ENCODE data around the gene CAMKV. TPM values are rescaled to one million over a fixed set of nuclear protein-coding genes. Genes with fewer than 3 reads are reported as not detected.

The CAMKV gene
- total RNA-seq, 2 experiments from 2014 or later: not detected

DNA sequence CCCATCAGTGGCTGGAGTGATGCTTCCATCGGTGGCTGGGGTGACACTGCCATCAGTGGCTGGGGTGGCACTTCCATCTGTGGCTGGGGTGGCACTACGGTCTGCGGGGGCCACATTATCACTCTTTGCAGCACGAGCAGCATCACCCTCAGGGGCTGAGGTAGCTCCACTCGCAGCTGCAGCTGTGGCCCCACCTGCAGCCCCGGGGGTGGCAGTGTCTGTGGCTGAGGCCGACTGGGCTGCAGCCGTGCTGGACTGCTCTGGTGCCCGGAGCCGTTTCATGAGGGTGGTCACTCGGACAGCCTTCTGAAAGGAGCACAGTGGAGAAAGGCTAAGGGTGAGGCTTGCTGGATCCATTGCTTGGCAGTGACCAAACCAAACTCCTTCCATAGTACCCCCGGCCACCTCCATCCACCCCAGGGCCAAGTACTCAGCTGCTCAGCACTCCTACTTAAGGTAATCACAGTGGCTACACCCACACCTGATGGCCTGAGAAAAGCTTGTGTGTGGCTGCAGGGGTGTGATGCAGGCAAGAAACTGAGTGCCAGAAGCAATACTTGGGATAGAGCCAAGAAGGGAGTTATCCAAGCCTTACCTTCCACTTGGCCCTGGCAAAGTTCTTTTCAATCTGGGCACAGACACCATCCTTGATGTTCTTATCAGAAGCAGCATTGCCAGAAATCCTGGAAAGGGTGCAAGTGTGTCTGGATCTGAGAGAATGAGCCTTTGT, 10.0 kb downstream of the CAMKV start:
- H3K4me1 Mint-ChIP-seq: peaks cover 10% of the 10 kb centered on the region

DNA sequence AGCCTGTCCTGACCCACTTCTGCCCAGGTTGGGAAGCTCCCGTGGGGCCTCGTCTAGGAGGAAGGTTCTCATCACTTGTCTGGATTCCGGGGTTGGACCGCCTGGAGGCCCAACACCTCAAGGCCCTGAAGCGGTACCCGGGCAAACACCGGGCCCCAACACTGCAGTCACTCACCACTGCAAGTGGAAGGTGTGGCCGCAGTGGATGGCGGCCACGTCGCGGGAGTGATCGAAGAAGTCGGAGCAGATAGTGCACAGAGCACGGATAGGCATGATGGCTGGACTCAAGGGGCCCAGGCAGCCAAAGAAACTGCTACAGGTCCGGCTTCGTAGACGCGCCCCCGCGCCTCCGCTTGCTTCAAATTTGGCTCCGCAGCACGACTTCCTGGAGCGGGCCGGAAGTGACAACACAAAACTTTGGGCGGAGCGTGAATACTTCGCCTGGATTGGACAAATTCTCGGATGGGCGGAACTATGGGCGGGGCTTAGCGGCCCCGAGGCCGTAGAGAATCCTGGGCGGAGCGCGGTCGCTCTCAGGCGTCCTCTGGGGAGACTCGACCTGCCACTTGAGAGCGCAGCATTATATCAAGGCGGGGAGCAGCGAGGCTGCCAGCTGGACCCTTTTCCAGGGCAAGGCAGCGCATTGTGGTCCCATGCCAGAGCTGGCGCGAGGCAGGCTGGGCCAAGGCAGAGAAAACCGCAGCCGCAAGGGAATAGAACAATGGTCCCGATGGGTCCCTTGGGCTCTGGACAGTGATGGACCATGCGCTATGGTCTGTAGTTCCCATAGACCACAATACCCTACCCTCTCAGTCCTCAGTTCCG, 13.3 kb downstream of the CAMKV start, which contains the start of gene TRAIP:
TSS of gene TRAIP (minus strand) at position 384 of the 825 bp plus-strand sequence. CDS start at position 273, 111 bp downstream.
- H3K27ac Mint-ChIP-seq: peak within 1 kb of the TSS; percentile 91
- ATAC-seq (ENCODE audit: low read depth) (peak; percentile 96), DNase-seq (peak; percentile 96)
- peaks cover 3% of the 10 kb centered on the region for H3K36me3 Mint-ChIP-seq
- peaks cover 14% of the 10 kb centered on the region for H3K4me1 Mint-ChIP-seq
- H3K27me3 Mint-ChIP-seq: no peaks in the 10 kb centered on the region
- H3K4me3 Mint-ChIP-seq: peak within 1 kb of the TSS; percentile 95
- POLR2A ChIA-PET: interaction anchor here (0.9 to 2.1 kb wide), 5 partner anchors 11 to 127 kb away, joined by 3 to 9 read pairs (median 3); partner anchors contain the start of genes INKA1 and RBM6
- no peaks in the 10 kb centered on the region for H3K9me3 Mint-ChIP-seq

More for the DNA sequence above, 10.0 kb downstream of the CAMKV start:
- Mint-ChIP-seq H3K9me3 (no peaks in the 10 kb centered on the region), H3K27me3 (peaks cover 8% of the 10 kb centered on the region), H3K36me3 (no peaks in the 10 kb centered on the region), H3K4me3 (no peak overlapping the region), H3K27ac (no peak overlapping the region)
- DNase-seq (no peak), ATAC-seq (ENCODE audit: low read depth) (no peak)
- POLR2A ChIA-PET: no interaction called here

DNA sequence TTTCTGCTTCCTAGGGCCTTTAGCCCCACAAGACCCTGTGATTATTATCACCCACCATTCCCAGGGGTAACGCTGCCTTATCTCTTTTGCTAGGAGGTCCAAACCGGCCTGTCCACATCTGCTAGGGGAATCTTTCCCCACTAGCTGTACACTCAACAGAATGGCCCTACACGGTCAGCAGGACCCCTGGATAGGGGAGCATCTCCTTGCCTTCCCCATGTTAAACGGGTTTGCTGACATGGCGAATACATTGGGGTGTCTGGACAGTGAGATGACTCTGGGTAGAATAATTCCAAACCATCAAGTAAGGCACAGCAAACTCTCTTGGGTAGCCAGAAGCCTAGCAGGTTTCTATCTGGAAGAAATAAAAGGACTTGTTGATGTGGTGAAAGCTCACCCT, 14.0 kb downstream of the CAMKV start:
- POLR2A ChIA-PET: interaction anchor here (0.9 to 2.1 kb wide), 4 partner anchors 11 to 85 kb away, joined by 3 to 9 read pairs (median 5); partner anchors contain the start of genes INKA1 and RBM6
- Mint-ChIP-seq H3K4me1 (peaks cover 14% of the 10 kb centered on the region), H3K27me3 (no peaks in the 10 kb centered on the region), H3K27ac (peak overlapping the region; percentile 91), H3K9me3 (no peaks in the 10 kb centered on the region), H3K36me3 (peaks cover 3% of the 10 kb centered on the region), H3K4me3 (peak overlapping the region; percentile 95)
- DNase-seq (no peak), ATAC-seq (ENCODE audit: low read depth) (no peak)

DNA sequence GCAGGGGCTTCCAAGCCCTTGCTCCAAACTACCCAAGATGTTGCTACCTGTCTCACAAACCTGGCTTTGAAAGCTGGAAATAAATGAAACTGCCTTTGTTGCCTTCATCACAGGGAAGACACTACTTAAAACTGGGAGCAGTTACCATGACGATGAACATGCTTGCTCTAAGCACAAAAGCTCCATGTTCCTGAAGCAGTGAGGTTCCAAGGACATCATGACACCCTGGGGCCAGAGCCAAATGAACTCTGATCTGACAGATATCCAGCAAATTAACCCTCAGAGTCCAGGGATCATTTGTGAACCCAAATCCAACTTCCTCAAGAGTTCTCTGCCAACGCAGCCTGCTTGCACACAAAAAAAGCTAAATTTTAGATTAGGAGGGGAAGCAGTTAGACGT, 24.0 kb downstream of the CAMKV start:
- Mint-ChIP-seq H3K4me1 (peaks cover 2% of the 10 kb centered on the region), H3K27ac (no peak overlapping the region), H3K4me3 (no peak overlapping the region), H3K27me3 (no peaks in the 10 kb centered on the region), H3K36me3 (peaks cover 12% of the 10 kb centered on the region), H3K9me3 (no peaks in the 10 kb centered on the region)
- DNase-seq (no peak), ATAC-seq (ENCODE audit: low read depth) (no peak)
- POLR2A ChIA-PET: interaction anchor here (1.1 kb wide), 1 partner anchor 10 kb away, joined by 3 read pairs; no protein-coding TSS in a partner anchor

DNA sequence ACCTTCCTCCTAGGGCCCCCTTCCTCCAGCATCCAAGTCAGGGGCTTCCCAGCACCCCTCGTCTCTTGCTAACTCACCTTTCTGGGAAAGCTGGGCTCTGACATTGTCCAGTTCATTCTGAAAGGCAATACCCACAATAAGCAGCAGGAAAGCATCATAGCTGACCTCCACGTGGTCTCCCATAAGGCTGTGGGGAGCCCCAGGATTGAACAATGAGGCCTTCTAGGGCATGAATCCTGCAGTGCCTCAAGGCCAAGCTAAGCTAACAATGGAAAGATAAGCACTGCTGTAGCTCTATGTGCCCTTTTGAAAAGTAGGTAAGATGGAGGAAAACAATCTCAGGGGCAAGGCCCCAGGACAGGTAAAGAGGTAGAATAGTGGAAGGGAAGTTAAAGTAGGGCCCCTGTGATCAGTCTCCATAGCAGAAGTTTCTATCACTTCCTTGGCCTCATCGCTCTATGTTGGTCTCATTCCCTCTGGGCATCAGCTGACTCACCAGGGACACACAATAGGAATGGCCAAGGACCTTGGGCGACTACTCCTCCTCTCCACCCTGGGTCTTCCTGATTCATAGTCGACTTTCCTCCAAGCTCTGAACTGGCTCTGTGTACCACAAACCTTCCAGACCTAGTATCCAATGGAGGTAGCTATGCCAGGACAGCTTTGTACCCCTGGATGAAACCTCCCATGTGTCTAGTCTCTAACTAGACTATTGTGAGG, 25.1 kb downstream of the CAMKV start:
- POLR2A ChIA-PET: interaction anchor here (0.7 to 1.3 kb wide), 5 partner anchors 11 to 141 kb away, joined by 3 to 9 read pairs (median 3); partner anchors contain the start of gene INKA1

DNA sequence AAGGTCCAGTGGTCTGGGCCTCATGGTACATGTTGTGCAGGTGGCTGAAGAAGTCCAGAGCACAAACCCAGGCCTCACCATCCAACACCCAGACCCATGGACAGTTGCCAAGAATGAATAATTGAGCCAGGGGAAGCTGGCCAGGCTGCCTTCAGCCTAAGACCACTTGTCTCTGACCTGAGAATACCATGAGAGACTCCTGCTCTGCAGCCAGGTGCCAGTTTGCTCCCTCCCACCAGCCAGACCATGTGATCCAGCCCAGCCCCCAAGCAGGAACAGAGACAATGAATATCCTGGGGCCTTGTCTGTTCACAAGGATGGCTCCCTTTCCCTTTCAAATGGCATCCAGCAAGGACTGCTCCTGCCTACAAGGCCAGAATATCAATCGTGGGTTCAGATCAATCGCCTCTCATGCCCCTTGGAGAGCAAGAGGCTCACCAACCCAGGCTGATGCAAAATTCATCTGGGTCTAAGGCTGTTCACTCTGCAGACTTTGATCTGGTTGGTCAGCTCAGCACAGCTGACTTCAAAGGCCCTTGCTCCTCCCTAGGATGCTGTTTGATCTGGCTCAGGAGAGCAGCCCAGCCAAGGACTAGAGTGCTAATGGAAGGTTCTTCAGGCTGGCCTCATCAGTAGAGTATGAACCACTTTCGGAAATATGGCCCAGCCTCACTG, 26.7 kb downstream of the CAMKV start:
- H3K9me3 Mint-ChIP-seq: no peaks in the 10 kb centered on the region
- POLR2A ChIA-PET: no interaction called here
- H3K27ac Mint-ChIP-seq: no peak overlapping the region

More for the DNA sequence above, 25.1 kb downstream of the CAMKV start:
- peaks cover 10% of the 10 kb centered on the region for H3K36me3 Mint-ChIP-seq
- no peaks in the 10 kb centered on the region for H3K27me3 Mint-ChIP-seq
- no peak overlapping the region for H3K27ac Mint-ChIP-seq
- no peaks in the 10 kb centered on the region for H3K9me3 Mint-ChIP-seq
- no peak overlapping the region for H3K4me3 Mint-ChIP-seq
- DNase-seq: no peak
- H3K4me1 Mint-ChIP-seq: no peaks in the 10 kb centered on the region
- ATAC-seq (ENCODE audit: low read depth): no peak

DNA sequence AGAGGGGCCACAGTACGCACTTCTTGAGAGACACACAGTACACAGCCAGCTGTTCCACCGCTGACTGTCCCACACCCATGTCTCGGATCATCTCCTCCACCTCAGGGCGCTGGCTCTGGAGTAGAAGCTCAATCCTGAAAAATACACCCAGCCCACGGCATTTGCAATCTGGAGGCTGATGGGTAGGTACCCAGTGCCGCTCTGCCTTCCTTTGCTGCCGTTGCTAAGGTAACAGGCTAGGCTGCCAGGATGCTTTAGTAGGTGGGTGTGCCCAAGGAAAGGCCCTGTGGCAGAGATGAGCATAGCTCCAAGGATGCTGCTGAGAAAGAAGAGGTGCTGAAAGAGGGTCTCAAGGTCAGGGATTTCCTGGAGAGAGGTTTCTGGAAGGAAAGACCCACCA, 27.9 kb downstream of the CAMKV start:
- POLR2A ChIA-PET: interaction anchor here (1.0 to 7.2 kb wide), 2 partner anchors 28 to 38 kb away, joined by 3 to 72 read pairs; partner anchors contain the start of genes INKA1 and UBA7
- H3K27me3 Mint-ChIP-seq: no peaks in the 10 kb centered on the region
- H3K4me3 Mint-ChIP-seq: no peak overlapping the region
- H3K36me3 Mint-ChIP-seq: peaks cover 8% of the 10 kb centered on the region
- no peaks in the 10 kb centered on the region for H3K9me3 Mint-ChIP-seq
- ATAC-seq (ENCODE audit: low read depth) (no peak), DNase-seq (no peak)
- H3K27ac Mint-ChIP-seq: no peak overlapping the region
- H3K4me1 Mint-ChIP-seq: peaks cover 1% of the 10 kb centered on the region

More for the DNA sequence above, 26.7 kb downstream of the CAMKV start:
- Mint-ChIP-seq H3K36me3 (peaks cover 12% of the 10 kb centered on the region), H3K4me3 (no peak overlapping the region), H3K27me3 (no peaks in the 10 kb centered on the region), H3K4me1 (peaks cover 1% of the 10 kb centered on the region)
- DNase-seq (no peak), ATAC-seq (ENCODE audit: low read depth) (no peak)

DNA sequence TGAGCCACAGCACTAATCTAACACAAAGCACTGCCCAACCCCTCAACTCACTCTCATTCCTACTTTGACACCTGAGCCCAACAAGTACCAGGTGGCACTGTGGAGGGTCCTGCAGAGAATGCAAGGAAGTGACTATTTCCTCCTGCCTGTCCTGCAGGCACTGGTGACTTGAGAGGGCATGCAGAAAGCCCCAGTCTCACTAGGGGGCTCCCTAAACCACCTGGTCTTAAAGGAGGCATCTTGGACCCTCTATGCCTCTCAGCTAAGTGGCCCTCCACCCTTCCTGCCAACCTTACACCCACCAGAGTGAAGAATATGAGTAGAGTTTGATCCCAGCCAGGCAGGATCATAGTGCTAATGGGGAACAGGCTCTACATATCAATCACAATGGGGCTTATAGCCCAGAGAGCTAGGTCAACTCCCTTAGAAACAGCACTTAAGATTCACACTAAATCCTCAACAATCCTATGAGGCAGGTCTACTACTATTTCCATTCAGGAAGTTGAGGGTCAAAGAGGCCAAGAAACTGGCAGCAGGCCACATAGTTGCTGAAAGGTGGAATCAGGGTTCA, 28.5 kb downstream of the CAMKV start:
- Mint-ChIP-seq H3K4me1 (peaks cover 1% of the 10 kb centered on the region), H3K27ac (no peak overlapping the region), H3K9me3 (no peaks in the 10 kb centered on the region), H3K27me3 (no peaks in the 10 kb centered on the region), H3K4me3 (no peak overlapping the region), H3K36me3 (peaks cover 8% of the 10 kb centered on the region)
- ATAC-seq (ENCODE audit: low read depth) (peak; percentile 48), DNase-seq (no peak)
- POLR2A ChIA-PET: interaction anchor here (1.0 to 7.2 kb wide), 2 partner anchors 28 to 37 kb away, joined by 3 to 72 read pairs; partner anchors contain the start of genes INKA1 and UBA7

DNA sequence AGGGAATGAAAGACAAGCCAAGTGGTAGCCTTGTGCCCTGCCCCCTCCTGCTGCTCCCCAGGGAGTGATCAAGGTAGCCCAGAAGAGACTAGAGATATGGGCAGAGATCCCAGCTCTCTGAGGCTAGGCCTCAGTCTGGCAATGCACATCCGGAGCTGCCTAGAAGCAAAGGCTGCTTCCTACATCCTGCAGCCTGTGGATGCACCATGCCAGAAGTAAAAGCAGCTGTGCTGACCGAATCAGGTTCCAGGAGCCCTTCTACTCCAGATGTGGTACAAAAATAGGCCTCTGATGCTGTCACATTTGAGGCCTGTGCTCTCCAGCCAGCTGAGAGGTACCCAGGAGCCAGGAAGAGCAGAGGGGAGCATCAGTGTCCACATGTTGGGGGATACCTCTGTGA, 29.3 kb downstream of the CAMKV start:
- DNase-seq: no peak
- no peak for ATAC-seq (ENCODE audit: low read depth)
- H3K27me3 Mint-ChIP-seq: no peaks in the 10 kb centered on the region
- POLR2A ChIA-PET: interaction anchor here (7.2 kb wide), 1 partner anchor 36 kb away, joined by 72 read pairs; the partner anchor contains the start of gene INKA1
- peaks cover 6% of the 10 kb centered on the region for H3K36me3 Mint-ChIP-seq
- H3K4me1 Mint-ChIP-seq: peaks cover 1% of the 10 kb centered on the region
- no peak overlapping the region for H3K27ac Mint-ChIP-seq
- H3K9me3 Mint-ChIP-seq: no peaks in the 10 kb centered on the region
- no peak overlapping the region for H3K4me3 Mint-ChIP-seq

DNA sequence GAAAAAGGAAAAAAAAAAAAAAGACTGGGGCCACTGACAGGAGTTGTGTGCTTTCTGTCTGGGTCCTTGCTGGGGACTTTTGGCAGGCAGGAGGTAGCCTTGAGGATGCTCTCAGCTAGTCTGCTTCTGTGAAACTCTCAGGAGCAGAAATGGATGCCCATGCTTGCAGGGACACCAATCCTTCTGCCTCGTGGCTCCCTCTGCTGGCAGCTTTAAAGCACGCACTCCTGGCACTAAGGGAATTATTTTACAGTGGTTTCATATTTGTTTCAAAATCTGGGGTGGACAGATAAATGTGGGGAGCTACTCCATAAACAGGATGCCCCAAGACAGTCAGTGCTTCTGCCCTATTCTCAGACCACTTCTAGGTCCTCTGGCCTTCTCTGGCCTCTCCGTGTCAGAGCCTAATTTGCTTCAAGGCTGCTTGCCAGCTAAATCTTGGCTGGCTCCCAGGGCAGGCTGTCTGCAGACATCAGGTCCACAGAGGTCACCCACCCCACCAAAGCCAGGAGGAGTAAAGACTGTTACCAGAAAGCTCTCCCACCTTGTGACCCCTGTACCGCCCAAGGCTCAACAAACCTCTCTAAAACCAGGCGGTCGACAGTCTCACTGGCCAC, 30.4 kb downstream of the CAMKV start:
- Mint-ChIP-seq H3K9me3 (no peaks in the 10 kb centered on the region), H3K27me3 (no peaks in the 10 kb centered on the region), H3K4me1 (peaks cover 1% of the 10 kb centered on the region), H3K27ac (no peak overlapping the region), H3K36me3 (peaks cover 12% of the 10 kb centered on the region), H3K4me3 (no peak overlapping the region)
- DNase-seq (peak; percentile 77), ATAC-seq (ENCODE audit: low read depth) (peak; percentile 79)
- POLR2A ChIA-PET: interaction anchor here (0.6 to 7.2 kb wide), 8 partner anchors 26 to 428 kb away, joined by 3 to 72 read pairs (median 4); partner anchors contain the start of genes AMIGO3, INKA1, RHOA and UBA7

DNA sequence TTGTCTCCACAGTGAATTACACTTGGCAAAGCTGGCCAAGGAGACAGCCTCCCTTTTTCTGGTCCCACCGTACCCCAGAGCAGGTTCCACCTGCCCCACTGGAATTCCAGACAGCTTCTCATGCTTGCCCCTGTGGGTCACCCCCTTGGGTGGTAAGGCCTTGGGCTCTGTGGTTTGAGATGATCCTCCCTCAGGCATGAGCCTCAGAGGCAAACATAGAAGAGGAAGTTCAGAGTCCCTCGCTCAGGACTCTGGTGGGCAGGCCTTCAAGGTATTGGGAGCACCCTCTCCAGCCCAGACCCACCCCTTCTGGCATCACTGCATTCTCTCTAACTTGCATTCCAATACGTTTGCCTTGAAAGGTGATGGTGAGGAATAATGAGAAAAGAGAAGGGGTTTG, 38.4 kb downstream of the CAMKV start:
- no peaks in the 10 kb centered on the region for H3K9me3 Mint-ChIP-seq
- H3K27me3 Mint-ChIP-seq: no peaks in the 10 kb centered on the region

More for the DNA sequence above, 38.4 kb downstream of the CAMKV start:
- POLR2A ChIA-PET: interaction anchor here (0.6 kb wide), 1 partner anchor 105 kb away, joined by 3 read pairs; no protein-coding TSS in a partner anchor
- no peak for DNase-seq
- Mint-ChIP-seq H3K27ac (no peak overlapping the region), H3K4me3 (no peak overlapping the region), H3K4me1 (no peaks in the 10 kb centered on the region), H3K36me3 (peaks cover 15% of the 10 kb centered on the region)
- no peak for ATAC-seq (ENCODE audit: low read depth)

Measured in activated naive CD8-positive, alpha-beta T cell treated with anti-CD3 and anti-CD28 coated beads, Interleukin-2, amount 10 ng/mL, durations not matched to agents 7 days and 5 days (primary cell).